H9 (cell line): ENCODE results near the gene PTPRB. TPM values are rescaled to one million over a fixed set of nuclear protein-coding genes. Genes with fewer than 3 reads are reported as not detected.

Experiments used
- DNase-seq: peaks from one replicate; pipeline ENCODE4 v3.0.0-alpha.2; 2017
- H2AFZ ChIP-seq: one replicate; pipeline ENCODE4 v1.6.1; 2013; ENCODE audit warnings: mild to moderate bottlenecking, low read length, control low read depth, moderate library complexity
- H2AK5ac ChIP-seq: 2 replicates; pipeline ENCODE4 v1.6.1; 2013; ENCODE audit warnings: low read length, control low read depth, mixed read lengths; ENCODE audit not compliant: insufficient read length
- H2BK120ac ChIP-seq: one replicate; pipeline ENCODE4 v1.6.1; 2013; ENCODE audit warnings: low read depth, mild to moderate bottlenecking, low read length, control low read depth, inconsistent platforms; ENCODE audit not compliant: poor library complexity, severe bottlenecking
- H2BK12ac ChIP-seq: 2 replicates; pipeline ENCODE4 v1.6.1; 2013; ENCODE audit warnings: low read length, control low read depth, mixed read lengths, low read depth; ENCODE audit not compliant: insufficient read length
- H2BK15ac ChIP-seq: 2 replicates; pipeline ENCODE4 v1.6.1; 2013; ENCODE audit warnings: low read depth, low read length, control low read depth
- H2BK20ac ChIP-seq: one replicate; pipeline ENCODE4 v1.6.1; 2013; ENCODE audit warnings: low read depth, mild to moderate bottlenecking, low read length, control low read depth, inconsistent platforms; ENCODE audit not compliant: poor library complexity, severe bottlenecking
- H2BK5ac ChIP-seq: 2 replicates; pipeline ENCODE4 v1.6.1; 2013; ENCODE audit warnings: low read length, control low read depth, mixed read lengths; ENCODE audit not compliant: insufficient read length
- H3K14ac ChIP-seq: 2 replicates; pipeline ENCODE4 v1.6.1; 2013; ENCODE audit warnings: low read length, control low read depth; ENCODE audit not compliant: insufficient read depth
- H3K18ac ChIP-seq: 2 replicates; pipeline ENCODE4 v1.6.1; 2013; ENCODE audit warnings: low read depth, mild to moderate bottlenecking, mixed read lengths, low read length, control low read depth; ENCODE audit not compliant: insufficient read length
- H3K23ac ChIP-seq: 2 replicates; pipeline ENCODE4 v1.6.1; 2013; ENCODE audit warnings: low read length, control low read depth, mixed read lengths, low read depth; ENCODE audit not compliant: insufficient read length
- H3K23me2 ChIP-seq: 2 replicates; pipeline ENCODE4 v1.6.1; 2013; ENCODE audit warnings: low read depth, mild to moderate bottlenecking, mixed read lengths, low read length, control low read depth; ENCODE audit not compliant: insufficient read length, poor library complexity, severe bottlenecking
- H3K27ac ChIP-seq: 2 replicates; pipeline ENCODE4 v1.5.1; 2013; ENCODE audit warnings: low read length, control low read depth, mixed read lengths, low read depth; ENCODE audit not compliant: insufficient read length
- H3K27me3 ChIP-seq: 2 replicates; pipeline ENCODE4 v1.6.1; 2013; ENCODE audit warnings: low read length, control low read depth, inconsistent platforms; ENCODE audit not compliant: insufficient read depth
- H3K4ac ChIP-seq: 2 replicates; pipeline ENCODE4 v1.6.1; 2013; ENCODE audit warnings: low read depth, mild to moderate bottlenecking, control low read depth, inconsistent platforms, low read length, moderate library complexity
- H3K4me1 ChIP-seq: 2 replicates; pipeline ENCODE4 v1.6.1; 2013; ENCODE audit warnings: low read length, control low read depth, inconsistent platforms; ENCODE audit not compliant: insufficient read depth
- H3K4me2 ChIP-seq: 2 replicates; pipeline ENCODE4 v1.6.1; 2013; ENCODE audit warnings: low read length, control low read depth, mixed read lengths; ENCODE audit not compliant: insufficient read length, insufficient read depth
- H3K56ac ChIP-seq: 2 replicates; pipeline ENCODE4 v1.6.1; 2013; ENCODE audit warnings: low read depth, mild to moderate bottlenecking, mixed read lengths, low read length, control low read depth; ENCODE audit not compliant: insufficient read length
- H3K79me1 ChIP-seq: 2 replicates; pipeline ENCODE4 v1.6.1; 2013; ENCODE audit warnings: low read depth, mild to moderate bottlenecking, moderate library complexity, low read length, control low read depth, inconsistent platforms; ENCODE audit not compliant: insufficient read depth, poor library complexity, severe bottlenecking
- H3K79me2 ChIP-seq: 2 replicates; pipeline ENCODE4 v1.6.1; 2013; ENCODE audit warnings: low read length, control low read depth, inconsistent platforms; ENCODE audit not compliant: insufficient read depth
- H3K9ac ChIP-seq: 2 replicates; pipeline ENCODE4 v1.6.1; 2013; ENCODE audit warnings: low read length, control low read depth, mixed read lengths; ENCODE audit not compliant: insufficient read length; ENCODE audit errors: extremely low read depth
- H3K9me3 ChIP-seq: one replicate; pipeline ENCODE4 v1.6.1; 2013; ENCODE audit warnings: low read depth, low read length, inconsistent platforms; ENCODE audit not compliant: control insufficient read depth
- H3T11ph ChIP-seq: one replicate; pipeline ENCODE4 v1.6.1; 2013; ENCODE audit warnings: mild to moderate bottlenecking, low read length, control low read depth, inconsistent platforms
- H4K20me1 ChIP-seq: one replicate; pipeline ENCODE4 v1.6.1; 2013; ENCODE audit not compliant: control insufficient read depth, insufficient read length, insufficient read depth
- H4K5ac ChIP-seq: 2 replicates; pipeline ENCODE4 v1.6.1; 2013; ENCODE audit warnings: low read depth, mild to moderate bottlenecking, mixed read lengths, low read length, control low read depth; ENCODE audit not compliant: insufficient read length
- H4K8ac ChIP-seq: replicated peaks from 2 replicates; pipeline ENCODE4 v1.6.1; 2013; ENCODE audit warnings: low read length, control low read depth, mixed read lengths, low read depth; ENCODE audit not compliant: insufficient read length
- H4K91ac ChIP-seq: 2 replicates; pipeline ENCODE4 v1.6.1; 2013; ENCODE audit warnings: low read depth, mild to moderate bottlenecking, moderate library complexity, mixed read lengths, low read length, control low read depth; ENCODE audit not compliant: insufficient read length
- H3K27ac Mint-ChIP-seq, 3 experiments: 2 replicates in 2 of 3; 3 replicates in 1 of 3; pipeline ENCODE4 v1.8.0; 2020 to 2021; ENCODE audit warnings: mixed read lengths in 3 of 3, mild to moderate bottlenecking in 1 of 3, moderate library complexity in 1 of 3
- H3K27me3 Mint-ChIP-seq: 2 replicates; pipeline ENCODE4 v1.8.0; 2021; ENCODE audit warnings: low read depth, mild to moderate bottlenecking, moderate library complexity, mixed read lengths
- H3K36me3 Mint-ChIP-seq, 3 experiments: 2 replicates in 2 of 3; 3 replicates in 1 of 3; pipeline ENCODE4 v1.8.0; 2020 to 2021; ENCODE audit warnings: low read depth in 3 of 3, mixed read lengths in 3 of 3; ENCODE audit not compliant: insufficient read depth in 1 of 3
- H3K4me1 Mint-ChIP-seq, 2 experiments: 2 replicates each; pipeline ENCODE4 v1.8.0; 2020; ENCODE audit warnings: mixed read lengths in 2 of 2
- H3K4me3 Mint-ChIP-seq, 2 experiments: 2 replicates in 1 of 2; 3 replicates in 1 of 2; pipeline ENCODE4 v1.8.0; 2020 to 2021; ENCODE audit warnings: mild to moderate bottlenecking in 2 of 2, mixed read lengths in 2 of 2, moderate library complexity in 1 of 2
- H3K9me3 Mint-ChIP-seq, 2 experiments: 2 replicates in 1 of 2; 3 replicates in 1 of 2; pipeline ENCODE4 v1.8.0; 2020; ENCODE audit warnings: mild to moderate bottlenecking in 2 of 2, mixed read lengths in 2 of 2, moderate library complexity in 1 of 2
- WGBS: extraction: QIAGEN DNeasy Blood & Tissue Kit; methylation state at CpG from one replicate; pipeline ENCODE4 v1.1.7; 2013; ENCODE audit warnings: missing lambda C conversion rate, low lambda C conversion rate, mixed read lengths; ENCODE audit not compliant: insufficient read length; ENCODE audit errors: extremely low coverage; 5-methylcytosine and 5-hydroxymethylcytosine counted together
- total RNA-seq: library from RNA; stranded (reverse); gene quantifications from 2 replicates; pipeline ENCODE4 v1.2.1, GENCODE V29; 2021
- TF ChIP-seq, protein P1 (sequence below): fragments of 200-600 bp; sonication (generic); conservative IDR thresholded peaks from 3 replicates; pipeline ENCODE4 v1.8.0; 2021; ENCODE audit warnings: antibody characterized with exemption, mild to moderate bottlenecking

The PTPRB gene
- total RNA-seq, 1 experiment from 2014 or later: 1.4 TPM

DNA sequence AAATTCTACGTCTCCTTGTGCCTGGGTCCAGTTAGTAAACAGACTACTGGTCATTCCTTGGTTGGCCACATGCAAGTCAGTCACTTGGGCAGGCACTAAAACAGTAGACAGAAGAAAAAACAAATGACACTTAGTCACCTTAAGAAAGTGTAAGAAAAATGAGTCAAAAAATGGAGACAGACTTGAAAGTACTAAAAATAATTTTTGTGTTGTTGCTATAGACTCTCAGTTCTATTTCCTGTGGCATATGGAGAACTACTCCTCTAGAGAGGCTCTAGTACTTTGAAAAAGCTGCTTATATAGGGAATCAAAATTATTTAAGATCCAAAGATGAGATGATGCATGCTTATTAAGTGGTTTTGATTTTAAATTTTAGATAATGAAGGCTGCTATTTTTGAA is 56.0 kb downstream of the PTPRB start:
- Histone ChIP-seq H3K18ac (no peak overlapping the region), H2BK12ac (no peak overlapping the region), H4K91ac (no peak overlapping the region), H4K5ac (no peak overlapping the region), H2AK5ac (no peak overlapping the region), H3K23me2 (no peaks in the 10 kb centered on the region), H2BK120ac (no peak overlapping the region), H3K4ac (no peak overlapping the region), H4K8ac (no peak overlapping the region), H2BK20ac (no peak overlapping the region), H2BK15ac (no peak overlapping the region), H3K79me2 (no peaks in the 10 kb centered on the region), H3K79me1 (no peaks in the 10 kb centered on the region), H3K27ac (no peak overlapping the region), H3K14ac (no peak overlapping the region), H2AFZ (no peak overlapping the region), H3K9me3 (peaks cover 4% of the 10 kb centered on the region), H3K27me3 (no peaks in the 10 kb centered on the region), H3K9ac (no peak overlapping the region), H3K4me1 (no peaks in the 10 kb centered on the region), H3K23ac (no peak overlapping the region), H3T11ph (no peak overlapping the region), H2BK5ac (no peak overlapping the region), H3K4me2 (no peak overlapping the region), H4K20me1 (no peaks in the 10 kb centered on the region), H3K56ac (no peak overlapping the region)
- H3K36me3 Mint-ChIP-seq: peaks cover 16 to 24% (median 17%) of the 10 kb centered on the region in 3 experiments
- no peaks in the 10 kb centered on the region for H3K27me3 Mint-ChIP-seq
- peaks cover 20 to 25% of the 10 kb centered on the region in 2 experiments for H3K9me3 Mint-ChIP-seq
- TF ChIP-seq, protein P1, sequence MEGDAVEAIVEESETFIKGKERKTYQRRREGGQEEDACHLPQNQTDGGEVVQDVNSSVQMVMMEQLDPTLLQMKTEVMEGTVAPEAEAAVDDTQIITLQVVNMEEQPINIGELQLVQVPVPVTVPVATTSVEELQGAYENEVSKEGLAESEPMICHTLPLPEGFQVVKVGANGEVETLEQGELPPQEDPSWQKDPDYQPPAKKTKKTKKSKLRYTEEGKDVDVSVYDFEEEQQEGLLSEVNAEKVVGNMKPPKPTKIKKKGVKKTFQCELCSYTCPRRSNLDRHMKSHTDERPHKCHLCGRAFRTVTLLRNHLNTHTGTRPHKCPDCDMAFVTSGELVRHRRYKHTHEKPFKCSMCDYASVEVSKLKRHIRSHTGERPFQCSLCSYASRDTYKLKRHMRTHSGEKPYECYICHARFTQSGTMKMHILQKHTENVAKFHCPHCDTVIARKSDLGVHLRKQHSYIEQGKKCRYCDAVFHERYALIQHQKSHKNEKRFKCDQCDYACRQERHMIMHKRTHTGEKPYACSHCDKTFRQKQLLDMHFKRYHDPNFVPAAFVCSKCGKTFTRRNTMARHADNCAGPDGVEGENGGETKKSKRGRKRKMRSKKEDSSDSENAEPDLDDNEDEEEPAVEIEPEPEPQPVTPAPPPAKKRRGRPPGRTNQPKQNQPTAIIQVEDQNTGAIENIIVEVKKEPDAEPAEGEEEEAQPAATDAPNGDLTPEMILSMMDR: no peak
- H3K27ac Mint-ChIP-seq: no peak overlapping the region
- peaks cover 0 to 6% of the 10 kb centered on the region in 2 experiments; a peak in 1 of 4 replicates for H3K4me1 Mint-ChIP-seq
- DNase-seq: no peak
- H3K4me3 Mint-ChIP-seq: no peak overlapping the region
- WGBS: no CpG with 5 or more reads among the region's 1 CpG
